ENCODE data around the gene C11orf24.

- TF ChIP-seq, protein P1, sequence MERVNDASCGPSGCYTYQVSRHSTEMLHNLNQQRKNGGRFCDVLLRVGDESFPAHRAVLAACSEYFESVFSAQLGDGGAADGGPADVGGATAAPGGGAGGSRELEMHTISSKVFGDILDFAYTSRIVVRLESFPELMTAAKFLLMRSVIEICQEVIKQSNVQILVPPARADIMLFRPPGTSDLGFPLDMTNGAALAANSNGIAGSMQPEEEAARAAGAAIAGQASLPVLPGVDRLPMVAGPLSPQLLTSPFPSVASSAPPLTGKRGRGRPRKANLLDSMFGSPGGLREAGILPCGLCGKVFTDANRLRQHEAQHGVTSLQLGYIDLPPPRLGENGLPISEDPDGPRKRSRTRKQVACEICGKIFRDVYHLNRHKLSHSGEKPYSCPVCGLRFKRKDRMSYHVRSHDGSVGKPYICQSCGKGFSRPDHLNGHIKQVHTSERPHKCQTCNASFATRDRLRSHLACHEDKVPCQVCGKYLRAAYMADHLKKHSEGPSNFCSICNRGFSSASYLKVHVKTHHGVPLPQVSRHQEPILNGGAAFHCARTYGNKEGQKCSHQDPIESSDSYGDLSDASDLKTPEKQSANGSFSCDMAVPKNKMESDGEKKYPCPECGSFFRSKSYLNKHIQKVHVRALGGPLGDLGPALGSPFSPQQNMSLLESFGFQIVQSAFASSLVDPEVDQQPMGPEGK (CRISPR knock-in tag; IDR thresholded peaks at IDR 0.05; ENCODE audit: borderline replicate concordance) = no peak
- no peak for TF ChIP-seq TCF4 (CRISPR knock-in tag; IDR thresholded peaks at IDR 0.05; ENCODE audit: borderline replicate concordance)
- TF ChIP-seq CSRNP3 (CRISPR knock-in tag; IDR thresholded peaks at IDR 0.05) = no peak
- TF ChIP-seq CREB5 (CRISPR knock-in tag; IDR thresholded peaks at IDR 0.05; ENCODE audit: low read depth) = no peak
- no peak for TF ChIP-seq ZFP3 (CRISPR knock-in tag; IDR thresholded peaks at IDR 0.05)
- TF ChIP-seq ZC3H10 (CRISPR knock-in tag; IDR thresholded peaks at IDR 0.05) = no peak
- no peak for TF ChIP-seq RARB (CRISPR knock-in tag; IDR thresholded peaks at IDR 0.05)
- no peak for TF ChIP-seq ESRRG (CRISPR knock-in tag; IDR thresholded peaks at IDR 0.05)
- TF ChIP-seq, protein P2, sequence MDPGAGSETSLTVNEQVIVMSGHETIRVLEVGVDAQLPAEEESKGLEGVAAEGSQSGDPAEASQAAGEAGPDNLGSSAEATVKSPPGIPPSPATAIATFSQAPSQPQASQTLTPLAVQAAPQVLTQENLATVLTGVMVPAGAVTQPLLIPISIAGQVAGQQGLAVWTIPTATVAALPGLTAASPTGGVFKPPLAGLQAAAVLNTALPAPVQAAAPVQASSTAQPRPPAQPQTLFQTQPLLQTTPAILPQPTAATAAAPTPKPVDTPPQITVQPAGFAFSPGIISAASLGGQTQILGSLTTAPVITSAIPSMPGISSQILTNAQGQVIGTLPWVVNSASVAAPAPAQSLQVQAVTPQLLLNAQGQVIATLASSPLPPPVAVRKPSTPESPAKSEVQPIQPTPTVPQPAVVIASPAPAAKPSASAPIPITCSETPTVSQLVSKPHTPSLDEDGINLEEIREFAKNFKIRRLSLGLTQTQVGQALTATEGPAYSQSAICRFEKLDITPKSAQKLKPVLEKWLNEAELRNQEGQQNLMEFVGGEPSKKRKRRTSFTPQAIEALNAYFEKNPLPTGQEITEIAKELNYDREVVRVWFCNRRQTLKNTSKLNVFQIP (CRISPR knock-in tag; IDR thresholded peaks at IDR 0.05; ENCODE audit: borderline replicate concordance, low read depth) = no peak
- TF ChIP-seq OSR1 (CRISPR knock-in tag; IDR thresholded peaks at IDR 0.05) = no peak
- no peak for TF ChIP-seq ZFP30 (CRISPR knock-in tag; IDR thresholded peaks at IDR 0.05)
- TF ChIP-seq ARNTL (CRISPR knock-in tag; IDR thresholded peaks at IDR 0.05; ENCODE audit: borderline replicate concordance, low read depth) = no peak
- TF ChIP-seq CSDC2 (CRISPR knock-in tag; IDR thresholded peaks at IDR 0.05) = no peak
These were observed 41.2 kb upstream of the C11orf24 start for GRCh38 chr11:68312780-68313573.

All from SK-N-SH treated with all-trans-retinoic acid at 6 μM for 48 hours (cell line).